ENCODE data around the gene PSMB3. TPM values are rescaled to one million over a fixed set of nuclear protein-coding genes. Genes with fewer than 3 reads are reported as not detected.
A peak's percentile ranks its signal among the peaks of the same experiment; 100 is the strongest.
"Not testable (repeated sequence)": the region's sequence is repeated elsewhere in the genome, so short reads cannot be mapped to it uniquely, and the experiment has no call there.

Gene PSMB3
- total and polyA plus RNA-seq, 11 donors, result 145 to 305 (median 199) TPM

- peaks cover 0 to 85% (median 80%) of the 10 kb centered on the region in 9 donors for H3K36me3 ChIP-seq
- no peaks in the 10 kb centered on the region for H3K9me3 ChIP-seq
- intact Hi-C loops (cut with DNase I), result no loop called here
- H3K27ac ChIP-seq, result peak overlapping the region in 1 of 12 donors; percentile 11
- H3K27me3 ChIP-seq, result no peaks in the 10 kb centered on the region
- H3K4me3 ChIP-seq, result no peak overlapping the region
- TF ChIP-seq CTCF (IDR thresholded peaks at IDR 0.05), result no peak
- TF ChIP-seq POLR2A (IDR thresholded peaks at IDR 0.05), result no peak
- no peak for DNase-seq
- H3K4me1 ChIP-seq, result peaks cover 0 to 22% (median 10%) of the 10 kb centered on the region in 12 donors
- ATAC-seq, result no peak
- 84 to 91% (median 90%) methylated on average over 8 to 16 of the region's 16 CpGs for WGBS, 4 donors
Observed at GRCh38 chr17:38721802-38722201, 30.7 kb upstream of the PSMB3 start.

GRCh38 chr17:38724337-38724988 lies 28.1 kb upstream of the PSMB3 start:
- DNase-seq (peak; percentile 73 to 85 (median 76)), ATAC-seq (peak; percentile 50 to 80 (median 54))
- no peak for TF ChIP-seq CTCF (IDR thresholded peaks at IDR 0.05)
- intact Hi-C loops (cut with DNase I), result no loop called here
- H3K4me1 ChIP-seq, result peaks cover 0 to 36% (median 18%) of the 10 kb centered on the region in 12 donors
- peaks cover 0 to 65% (median 54%) of the 10 kb centered on the region in 9 donors for H3K36me3 ChIP-seq
- WGBS, 4 donors, result 52 to 62% (median 53%) methylated on average over 5 to 16 of the region's 16 CpGs
- H3K4me3 ChIP-seq, result no peak overlapping the region
- peak overlapping the region in 2 of 12 donors; percentile 19 to 28 for H3K27ac ChIP-seq
- no peaks in the 10 kb centered on the region for H3K9me3 ChIP-seq
- no peaks in the 10 kb centered on the region for H3K27me3 ChIP-seq

GRCh38 chr17:38725066-38725465 lies 27.5 kb upstream of the PSMB3 start:
- Histone ChIP-seq H3K27me3 (no peaks in the 10 kb centered on the region), H3K4me3 (no peak overlapping the region), H3K9me3 (no peaks in the 10 kb centered on the region), H3K4me1 (peaks cover 0 to 40% (median 22%) of the 10 kb centered on the region in 12 donors), H3K36me3 (peaks cover 0 to 59% (median 48%) of the 10 kb centered on the region in 9 donors), H3K27ac (peak overlapping the region in 1 of 12 donors; percentile 19)
- ATAC-seq (no peak), DNase-seq (no peak)
- WGBS, 4 donors, result 58 to 79% (median 70%) methylated on average over 10 of the region's 10 CpGs
- TF ChIP-seq CTCF (IDR thresholded peaks at IDR 0.05) (no peak), POLR2A (IDR thresholded peaks at IDR 0.05) (no peak)
- intact Hi-C loops (cut with DNase I), result no loop called here

- H3K9me3 ChIP-seq; H3K27me3 ChIP-seq; H3K4me3 ChIP-seq; DNase-seq; intact Hi-C loops (cut with DNase I); ATAC-seq; H3K27ac ChIP-seq: not testable (repeated sequence)
- Histone ChIP-seq H3K36me3 (peaks cover 0 to 48% (median 38%) of the 10 kb centered on the region in 9 donors), H3K4me1 (peaks cover 0 to 47% (median 27%) of the 10 kb centered on the region in 12 donors)
- 63 to 84% (median 81%) methylated on average over 8 of the region's 8 CpGs for WGBS, 4 donors
Observed at GRCh38 chr17:38726145-38726544, 26.4 kb upstream of the PSMB3 start.
